OCI-LY3 (cell line): ENCODE measurements around the gene AKTIP.
"Not testable (repeated sequence)": the region's sequence is repeated elsewhere in the genome, so short reads cannot be mapped to it uniquely, and the experiment has no call there.

Experiments used
- CTCF ChIP-seq: fragments of 200-600, 300-600 bp; sonication (generic); IDR thresholded peaks from 2 replicates; pipeline ENCODE4 v1.5.1; 2014; ENCODE audit warnings: antibody characterized with exemption, low read length, low read depth
- EZH2phosphoT487 ChIP-seq: fragments of 200-600 bp; shearing (Covaris generic); IDR thresholded peaks from 2 replicates; pipeline ENCODE4 v1.6.1; 2018; ENCODE audit warnings: antibody characterized with exemption, mixed run types, low read depth

GRCh38 chr16:53539346-53539745 is 36.3 kb upstream of the AKTIP start:
- TF ChIP-seq CTCF, EZH2phosphoT487: not testable (repeated sequence)
